ENCODE measurements around the gene ZFP2.

ZFP2 gene

DNA sequence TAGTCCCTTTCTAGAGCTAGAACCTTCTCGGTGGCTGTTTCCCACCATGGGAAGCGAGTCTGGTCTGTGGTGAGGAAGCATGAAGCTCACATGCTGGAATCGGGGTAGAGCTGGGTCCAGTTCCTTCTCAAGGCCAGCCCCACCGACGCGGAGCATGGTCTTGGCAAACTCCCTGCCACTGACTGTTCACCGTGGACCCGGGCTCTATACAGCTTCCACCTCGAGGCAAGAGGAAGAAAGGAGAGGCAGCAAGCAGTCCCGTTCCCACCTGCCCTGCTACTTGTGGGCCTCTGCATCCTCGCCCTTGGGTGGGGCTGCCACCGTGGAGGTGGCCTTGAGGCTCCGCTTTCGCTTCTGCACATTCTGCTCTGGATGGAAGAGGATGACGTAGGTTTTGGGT is 85.7 kb downstream of the ZFP2 start:
- no peak for DNase-seq (ENCODE audit: low read depth)
